DLD1 (cell line): Measurements from ENCODE around the gene TMPRSS5.

Experiments used
- in situ Hi-C: cut with HindIII; loops from 2 replicates; pipeline ENCODE4 v1.10.0; 2017; ENCODE audit warnings: low sequenced_read_pairs

Gene TMPRSS5

GRCh38 chr11:113670149-113670830, 35.8 kb downstream of the TMPRSS5 start:
- in situ Hi-C loops: no loop called here

GRCh38 chr11:113668255-113668654, 37.9 kb downstream of the TMPRSS5 start:
- in situ Hi-C loops: no loop called here

- in situ Hi-C loops: no loop called here
Observed at GRCh38 chr11:113667801-113668200, 38.3 kb downstream of the TMPRSS5 start.

GRCh38 chr11:113666584-113666983, 39.5 kb downstream of the TMPRSS5 start:
- in situ Hi-C loops: no loop called here

GRCh38 chr11:113664981-113665710, 41.0 kb downstream of the TMPRSS5 start:
- in situ Hi-C loops: no loop called here

GRCh38 chr11:113664069-113664980, 41.8 kb downstream of the TMPRSS5 start:
- in situ Hi-C loops: no loop called here

GRCh38 chr11:113663567-113663966, 42.5 kb downstream of the TMPRSS5 start:
- in situ Hi-C loops: no loop called here

- in situ Hi-C loops: no loop called here
Observed at GRCh38 chr11:113655771-113656170, 50.3 kb downstream of the TMPRSS5 start.

- in situ Hi-C loops: no loop called here
Observed at GRCh38 chr11:113651023-113651422, 55.1 kb downstream of the TMPRSS5 start.

GRCh38 chr11:113649311-113649710, 56.8 kb downstream of the TMPRSS5 start:
- in situ Hi-C loops: no loop called here

GRCh38 chr11:113647856-113648255, 58.3 kb downstream of the TMPRSS5 start:
- in situ Hi-C loops: no loop called here

GRCh38 chr11:113647108-113647507, 59.0 kb downstream of the TMPRSS5 start:
- in situ Hi-C loops: no loop called here

- in situ Hi-C loops: no loop called here
Observed at GRCh38 chr11:113645593-113646349, 60.3 kb downstream of the TMPRSS5 start.

- in situ Hi-C loops: no loop called here
Observed at GRCh38 chr11:113644605-113645004, 61.5 kb downstream of the TMPRSS5 start.

- in situ Hi-C loops: no loop called here
Observed at GRCh38 chr11:113643701-113644100, 62.4 kb downstream of the TMPRSS5 start.

- in situ Hi-C loops: no loop called here
Observed at GRCh38 chr11:113643006-113643585, 63.0 kb downstream of the TMPRSS5 start.

GRCh38 chr11:113642090-113642489, 64.0 kb downstream of the TMPRSS5 start:
- in situ Hi-C loops: no loop called here

- in situ Hi-C loops: no loop called here
Observed at GRCh38 chr11:113638376-113638775, 67.7 kb downstream of the TMPRSS5 start.

GRCh38 chr11:113637636-113638035, 68.5 kb downstream of the TMPRSS5 start:
- in situ Hi-C loops: no loop called here
